ENCODE measurements around the gene SV2B.

Gene SV2B

DNA sequence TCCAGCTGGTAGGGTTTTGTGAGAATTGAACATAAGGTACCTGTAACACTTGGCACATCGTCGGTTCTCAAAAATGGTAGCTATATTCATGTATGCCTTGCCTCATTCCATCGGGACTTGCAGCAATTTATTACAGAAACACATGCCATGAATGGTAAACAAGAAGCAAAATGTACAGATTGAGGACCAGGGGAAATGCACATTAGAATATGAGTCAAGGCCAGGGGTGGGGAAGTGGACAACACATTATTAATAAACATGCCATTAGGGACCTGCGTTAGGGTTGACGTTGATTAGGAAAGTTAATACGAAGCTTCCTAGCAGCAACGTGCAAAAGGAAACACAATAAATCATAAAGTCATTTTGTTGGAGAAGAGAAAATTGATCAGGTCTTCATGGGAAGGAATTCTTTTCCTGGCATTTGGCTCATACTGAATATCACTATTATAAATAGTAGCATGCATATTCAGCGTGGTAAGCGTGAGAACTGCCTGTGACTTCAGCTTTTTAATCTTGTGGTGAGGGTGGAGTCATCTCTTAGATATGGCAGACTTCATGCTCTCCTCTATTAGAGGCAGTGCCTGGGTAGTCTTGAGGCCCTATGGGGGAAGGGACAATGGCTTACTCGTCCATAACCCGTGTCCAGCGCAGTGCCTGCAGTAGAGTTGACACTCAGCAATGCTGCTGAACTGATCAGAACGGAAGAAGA lies 184.9 kb downstream of the SV2B start:
- FAIRE-seq (no peak), DNase-seq (ENCODE audit: insufficient read length, low spot score) (no peak)
- TF ChIP-seq CTCF (IDR thresholded peaks at IDR 0.05; ENCODE audit: insufficient read depth, missing control alignments) = no peak

- FAIRE-seq (no peak), DNase-seq (ENCODE audit: insufficient read length, low spot score) (no peak)
- TF ChIP-seq CTCF (IDR thresholded peaks at IDR 0.05; ENCODE audit: insufficient read depth, missing control alignments) = no peak
Observed at GRCh38 chr15:91289324-91289723, 189.3 kb downstream of the SV2B start.

DNA sequence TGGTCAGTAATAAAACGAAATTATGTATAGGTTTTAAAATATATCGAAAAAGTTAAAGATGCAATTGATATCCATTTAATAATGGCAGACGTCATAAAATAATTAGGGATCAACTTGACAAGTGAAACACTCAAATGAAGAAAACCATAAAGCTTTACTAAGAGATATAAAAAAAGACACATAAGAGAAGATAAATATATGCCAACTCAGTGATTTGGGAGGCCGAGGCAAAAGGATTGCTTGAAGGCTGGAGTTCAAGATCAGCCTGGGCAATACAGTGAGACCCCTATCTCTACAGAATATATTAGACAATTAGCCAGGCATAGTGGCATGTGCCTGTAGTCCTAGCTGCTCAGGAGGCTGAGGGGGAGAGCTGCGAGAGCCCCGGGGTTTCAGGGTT lies 190.5 kb downstream of the SV2B start:
- FAIRE-seq = no peak
- no peak for TF ChIP-seq CTCF (IDR thresholded peaks at IDR 0.05; ENCODE audit: insufficient read depth, missing control alignments)
- no peak for DNase-seq (ENCODE audit: insufficient read length, low spot score)

GRCh38 chr15:91291673-91292072 lies 191.6 kb downstream of the SV2B start:
- no peak for DNase-seq (ENCODE audit: insufficient read length, low spot score)
- FAIRE-seq = no peak
- TF ChIP-seq CTCF (IDR thresholded peaks at IDR 0.05; ENCODE audit: insufficient read depth, missing control alignments) = no peak

- no peak for FAIRE-seq
- DNase-seq (ENCODE audit: insufficient read length, low spot score) = no peak
- TF ChIP-seq CTCF (IDR thresholded peaks at IDR 0.05; ENCODE audit: insufficient read depth, missing control alignments) = no peak
Observed at GRCh38 chr15:91294344-91294743, 194.3 kb downstream of the SV2B start.

- FAIRE-seq = no peak
- no peak for TF ChIP-seq CTCF (IDR thresholded peaks at IDR 0.05; ENCODE audit: insufficient read depth, missing control alignments)
- DNase-seq (ENCODE audit: insufficient read length, low spot score) = no peak
Observed at GRCh38 chr15:91294795-91295194, 194.7 kb downstream of the SV2B start.

- FAIRE-seq (no peak), DNase-seq (ENCODE audit: insufficient read length, low spot score) (no peak)
- no peak for TF ChIP-seq CTCF (IDR thresholded peaks at IDR 0.05; ENCODE audit: insufficient read depth, missing control alignments)
Observed at GRCh38 chr15:91298101-91298500, 198.0 kb downstream of the SV2B start.
